Activated naive CD8-positive, alpha-beta T cell treated with anti-CD3 and anti-CD28 coated beads, Interleukin-2, amount 10 ng/mL, durations not matched to agents 7 days and 5 days (primary cell): ENCODE results near the gene CDC42EP5. TPM values are rescaled to one million over a fixed set of nuclear protein-coding genes. Genes with fewer than 3 reads are reported as not detected.

ENCODE experiments used
- ATAC-seq: fragments of 150-1000 bp; cut with Tn5 transposase; one replicate; pipeline ENCODE4 v1.10.0; 2021; ENCODE audit warnings: low read depth, moderate library complexity
- POLR2A ChIA-PET: fragments of 350-600 bp; sonication (Branson Sonifier 250); formaldehyde crosslinking; loops from one replicate; lab custom pipeline; 2021; ENCODE audit warnings: antibody characterized with exemption; lab: Charles Lee
- DNase-seq: peaks from one replicate; pipeline ENCODE4 v3.0.0; 2021
- H3K27ac Mint-ChIP-seq: one replicate; pipeline ENCODE4 v1.8.0; 2022; ENCODE audit warnings: mild to moderate bottlenecking, mixed read lengths
- H3K27me3 Mint-ChIP-seq: one replicate; pipeline ENCODE4 v1.8.0; 2022; ENCODE audit warnings: mild to moderate bottlenecking, moderate library complexity, mixed read lengths
- H3K36me3 Mint-ChIP-seq: one replicate; pipeline ENCODE4 v1.8.0; 2021; ENCODE audit warnings: mild to moderate bottlenecking, mixed read lengths
- H3K4me1 Mint-ChIP-seq: one replicate; pipeline ENCODE4 v1.8.0; 2021; ENCODE audit warnings: mixed read lengths
- H3K4me3 Mint-ChIP-seq: one replicate; pipeline ENCODE4 v1.8.0; 2022; ENCODE audit warnings: mild to moderate bottlenecking, moderate library complexity, mixed read lengths
- H3K9me3 Mint-ChIP-seq: one replicate; pipeline ENCODE4 v1.8.0; 2021; ENCODE audit warnings: mixed read lengths
- total RNA-seq, 2 experiments: library from RNA; stranded (reverse); gene quantifications; one replicate each; pipeline ENCODE4 v1.2.3, GENCODE V29; 2021

The CDC42EP5 gene
- total RNA-seq, 2 experiments from 2014 or later = not detected

- peaks cover 15% of the 10 kb centered on the region for H3K36me3 Mint-ChIP-seq
- peaks cover 17% of the 10 kb centered on the region for H3K27me3 Mint-ChIP-seq
- DNase-seq = peak; percentile 93
- peak; percentile 69 for ATAC-seq
- H3K9me3 Mint-ChIP-seq = no peaks in the 10 kb centered on the region
- peak within 1 kb of the TSS; percentile 93 for H3K4me3 Mint-ChIP-seq
- H3K4me1 Mint-ChIP-seq = peaks cover 14% of the 10 kb centered on the region
- H3K27ac Mint-ChIP-seq = peak within 1 kb of the TSS; percentile 89
- POLR2A ChIA-PET = interaction anchor here (0.6 to 2.0 kb wide), 4 partner anchors 10 to 472 kb away, joined by 4 to 16 read pairs (median 7); partner anchors contain the start of gene LENG8
Measured at GRCh38 chr19:54463531-54464043, 9.5 kb downstream of the CDC42EP5 start, which contains the start of gene LENG9. Gene LENG9, minus strand, starts transcription at chr19:54463778. Its CDS starts 252 bp downstream, at chr19:54463526.

- DNase-seq (peak; percentile 83), ATAC-seq (peak; percentile 27)
- Mint-ChIP-seq H3K27ac (peak overlapping the region; percentile 75), H3K36me3 (peaks cover 22% of the 10 kb centered on the region), H3K4me1 (peaks cover 14% of the 10 kb centered on the region), H3K9me3 (no peaks in the 10 kb centered on the region), H3K27me3 (peaks cover 10% of the 10 kb centered on the region), H3K4me3 (peak overlapping the region; percentile 93)
- POLR2A ChIA-PET = interaction anchor here (0.6 to 2.0 kb wide), 6 partner anchors 9 to 23 kb away, joined by 3 to 16 read pairs (median 4); partner anchors contain the start of gene LENG8
Measured at GRCh38 chr19:54462655-54463530, 10.2 kb downstream of the CDC42EP5 start.

- Mint-ChIP-seq H3K4me1 (peaks cover 14% of the 10 kb centered on the region), H3K36me3 (peaks cover 22% of the 10 kb centered on the region), H3K4me3 (peak overlapping the region; percentile 70), H3K27ac (peak overlapping the region; percentile 75), H3K9me3 (no peaks in the 10 kb centered on the region), H3K27me3 (peaks cover 9% of the 10 kb centered on the region)
- POLR2A ChIA-PET = interaction anchor here (0.6 to 2.0 kb wide), 4 partner anchors 9 to 22 kb away, joined by 3 to 9 read pairs (median 3); partner anchors contain the start of gene LENG8
- ATAC-seq (no peak), DNase-seq (no peak)
Measured at GRCh38 chr19:54462047-54462654, 10.9 kb downstream of the CDC42EP5 start.

GRCh38 chr19:54461613-54462012, 11.5 kb downstream of the CDC42EP5 start:
- POLR2A ChIA-PET = interaction anchor here (0.6 to 1.4 kb wide), 3 partner anchors 13 to 347 kb away, joined by 3 to 4 read pairs (median 3); partner anchors contain the start of gene LENG8
- DNase-seq = no peak
- ATAC-seq = no peak
- H3K4me1 Mint-ChIP-seq = peaks cover 14% of the 10 kb centered on the region
- H3K9me3 Mint-ChIP-seq = no peaks in the 10 kb centered on the region
- H3K27ac Mint-ChIP-seq = peak overlapping the region; percentile 65
- peak overlapping the region; percentile 70 for H3K4me3 Mint-ChIP-seq
- peaks cover 22% of the 10 kb centered on the region for H3K36me3 Mint-ChIP-seq
- H3K27me3 Mint-ChIP-seq = peaks cover 8% of the 10 kb centered on the region

GRCh38 chr19:54461210-54461609, 11.9 kb downstream of the CDC42EP5 start:
- H3K4me3 Mint-ChIP-seq = peak overlapping the region; percentile 10
- POLR2A ChIA-PET = interaction anchor here (0.6 to 1.4 kb wide), 2 partner anchors 13 to 346 kb away, joined by 3 to 4 read pairs; partner anchors contain the start of gene LENG8
- H3K36me3 Mint-ChIP-seq = peaks cover 24% of the 10 kb centered on the region
- H3K9me3 Mint-ChIP-seq = no peaks in the 10 kb centered on the region
- peaks cover 14% of the 10 kb centered on the region for H3K4me1 Mint-ChIP-seq
- DNase-seq (no peak), ATAC-seq (no peak)
- peaks cover 8% of the 10 kb centered on the region for H3K27me3 Mint-ChIP-seq
- H3K27ac Mint-ChIP-seq = peak overlapping the region; percentile 65

GRCh38 chr19:54460230-54461005, 12.7 kb downstream of the CDC42EP5 start:
- Mint-ChIP-seq H3K36me3 (peaks cover 24% of the 10 kb centered on the region), H3K4me1 (peaks cover 14% of the 10 kb centered on the region), H3K4me3 (no peak overlapping the region), H3K27me3 (peaks cover 3% of the 10 kb centered on the region), H3K27ac (no peak overlapping the region), H3K9me3 (no peaks in the 10 kb centered on the region)
- ATAC-seq (no peak), DNase-seq (no peak)
- POLR2A ChIA-PET = interaction anchor here (0.9 to 1.4 kb wide), 2 partner anchors 9 to 12 kb away, joined by 3 to 4 read pairs; partner anchors contain the start of gene LENG8

GRCh38 chr19:54459282-54460229, 13.5 kb downstream of the CDC42EP5 start:
- POLR2A ChIA-PET = interaction anchor here (0.9 to 1.0 kb wide), 2 partner anchors 9 to 11 kb away, joined by 3 to 4 read pairs; no protein-coding TSS in a partner anchor
- DNase-seq = no peak
- Mint-ChIP-seq H3K27ac (peak overlapping the region; percentile 30), H3K36me3 (peaks cover 24% of the 10 kb centered on the region), H3K27me3 (no peaks in the 10 kb centered on the region), H3K9me3 (no peaks in the 10 kb centered on the region), H3K4me3 (no peak overlapping the region), H3K4me1 (peaks cover 12% of the 10 kb centered on the region)
- no peak for ATAC-seq

GRCh38 chr19:54458648-54459281, 14.3 kb downstream of the CDC42EP5 start:
- DNase-seq (no peak), ATAC-seq (no peak)
- Mint-ChIP-seq H3K36me3 (peaks cover 24% of the 10 kb centered on the region), H3K27ac (peak overlapping the region; percentile 28), H3K4me3 (no peak overlapping the region), H3K27me3 (no peaks in the 10 kb centered on the region), H3K9me3 (no peaks in the 10 kb centered on the region), H3K4me1 (peaks cover 7% of the 10 kb centered on the region)
- POLR2A ChIA-PET = interaction anchor here (1.0 to 1.1 kb wide), 2 partner anchors 10 kb away, joined by 4 read pairs; partner anchors contain the start of gene LENG8

- Mint-ChIP-seq H3K27ac (peak overlapping the region; percentile 28), H3K4me1 (peaks cover 8% of the 10 kb centered on the region), H3K4me3 (no peak overlapping the region), H3K36me3 (peaks cover 26% of the 10 kb centered on the region), H3K9me3 (no peaks in the 10 kb centered on the region), H3K27me3 (no peaks in the 10 kb centered on the region)
- POLR2A ChIA-PET = interaction anchor here (1.1 kb wide), 1 partner anchor 9 kb away, joined by 4 read pairs; the partner anchor contains the start of gene LENG8
- ATAC-seq (no peak), DNase-seq (no peak)
Measured at GRCh38 chr19:54457773-54458647, 15.1 kb downstream of the CDC42EP5 start.
